ENCODE data around the gene ST7L. TPM values are rescaled to one million over a fixed set of nuclear protein-coding genes. Genes with fewer than 3 reads are reported as not detected.

Gene ST7L
- total RNA-seq, 3 donors from 2014 or later (not counting 1 experiment from before 2014, with no cell fraction given), result 23.5 to 32.3 (median 30.1) TPM

- no peaks in the 10 kb centered on the region for H3K4me1 Mint-ChIP-seq
- H3K27me3 Mint-ChIP-seq (ENCODE audit: low read depth in 2 of 2), result peaks cover 14 to 18% of the 10 kb centered on the region in 2 donors
- H3K4me3 Mint-ChIP-seq, result no peak overlapping the region
- H3K36me3 ChIP-seq (ENCODE audit: control insufficient read depth, insufficient read depth, low read length), result no peaks in the 10 kb centered on the region
- H3K27me3 ChIP-seq (ENCODE audit: control insufficient read depth, insufficient read depth, low read length), result no peaks in the 10 kb centered on the region
- intact Hi-C loops (cut with micrococcal nuclease), result no loop called here
- no peak overlapping the region for H3K4me3 ChIP-seq (ENCODE audit: low read length)
- WGBS (ENCODE audit: insufficient coverage), result 93% methylated on average over 12 of the region's 12 CpGs
- H3K36me3 Mint-ChIP-seq, result no peaks in the 10 kb centered on the region
- no peak for TF ChIP-seq CTCF (IDR thresholded peaks at IDR 0.05)
- ATAC-seq, result no peak
- DNase-seq, result no peak
- H3K27ac ChIP-seq (ENCODE audit: low read length), result no peak overlapping the region
- H3K9me3 ChIP-seq (ENCODE audit: control insufficient read depth, insufficient read depth, low read length), result no peaks in the 10 kb centered on the region
- H3K27ac Mint-ChIP-seq, result no peak overlapping the region
- no peaks in the 10 kb centered on the region for H3K4me1 ChIP-seq (ENCODE audit: control insufficient read depth, insufficient read depth, low read length)
- no peaks in the 10 kb centered on the region for H3K9me3 Mint-ChIP-seq
Observed at GRCh38 chr1:112514901-112515300, 104.0 kb downstream of the ST7L start.

- Mint-ChIP-seq H3K27ac (no peak overlapping the region), H3K4me1 (peaks cover 0 to 3% of the 10 kb centered on the region in 2 donors), H3K9me3 (no peaks in the 10 kb centered on the region), H3K27me3 (ENCODE audit: low read depth in 2 of 2) (peaks cover 15 to 20% of the 10 kb centered on the region in 2 donors), H3K4me3 (no peak overlapping the region), H3K36me3 (no peaks in the 10 kb centered on the region)
- Histone ChIP-seq H3K9me3 (ENCODE audit: control insufficient read depth, insufficient read depth, low read length) (no peaks in the 10 kb centered on the region), H3K27ac (ENCODE audit: low read length) (no peak overlapping the region), H3K4me1 (ENCODE audit: control insufficient read depth, insufficient read depth, low read length) (peaks cover 6% of the 10 kb centered on the region), H3K36me3 (ENCODE audit: control insufficient read depth, insufficient read depth, low read length) (no peaks in the 10 kb centered on the region), H3K4me3 (ENCODE audit: low read length) (no peak overlapping the region), H3K27me3 (ENCODE audit: control insufficient read depth, insufficient read depth, low read length) (peaks cover 2% of the 10 kb centered on the region)
- no peak for DNase-seq
- no peak for TF ChIP-seq CTCF (IDR thresholded peaks at IDR 0.05)
- intact Hi-C loops (cut with micrococcal nuclease), result no loop called here
- ATAC-seq, result no peak
- WGBS (ENCODE audit: insufficient coverage), result 87% methylated on average over 7 of the region's 9 CpGs
Observed at GRCh38 chr1:112513112-112513870, 105.7 kb downstream of the ST7L start.

GRCh38 chr1:112511897-112512296 lies 107.0 kb downstream of the ST7L start:
- Mint-ChIP-seq H3K27me3 (ENCODE audit: low read depth in 2 of 2) (peaks cover 23 to 26% of the 10 kb centered on the region in 2 donors), H3K4me3 (no peak overlapping the region), H3K9me3 (no peaks in the 10 kb centered on the region), H3K4me1 (peaks cover 0 to 8% of the 10 kb centered on the region in 2 donors), H3K36me3 (no peaks in the 10 kb centered on the region), H3K27ac (no peak overlapping the region)
- H3K36me3 ChIP-seq (ENCODE audit: control insufficient read depth, insufficient read depth, low read length), result no peaks in the 10 kb centered on the region
- intact Hi-C loops (cut with micrococcal nuclease), result no loop called here
- no peaks in the 10 kb centered on the region for H3K9me3 ChIP-seq (ENCODE audit: control insufficient read depth, insufficient read depth, low read length)
- WGBS (ENCODE audit: insufficient coverage), result 80% methylated on average over 1 of the region's 2 CpGs
- peaks cover 16% of the 10 kb centered on the region for H3K4me1 ChIP-seq (ENCODE audit: control insufficient read depth, insufficient read depth, low read length)
- H3K27ac ChIP-seq (ENCODE audit: low read length), result no peak overlapping the region
- ATAC-seq, result no peak
- no peak overlapping the region for H3K4me3 ChIP-seq (ENCODE audit: low read length)
- DNase-seq, result no peak
- H3K27me3 ChIP-seq (ENCODE audit: control insufficient read depth, insufficient read depth, low read length), result peaks cover 13% of the 10 kb centered on the region
- no peak for TF ChIP-seq CTCF (IDR thresholded peaks at IDR 0.05)

- peaks cover 20 to 29% of the 10 kb centered on the region in 2 donors for H3K27me3 Mint-ChIP-seq (ENCODE audit: low read depth in 2 of 2)
- H3K36me3 Mint-ChIP-seq, result no peaks in the 10 kb centered on the region
- peak overlapping the region; percentile 78 for H3K4me3 Mint-ChIP-seq
- H3K27ac Mint-ChIP-seq, result no peak overlapping the region
- WGBS (ENCODE audit: insufficient coverage), result 82% methylated on average over 6 of the region's 7 CpGs
- no peak overlapping the region for H3K4me3 ChIP-seq (ENCODE audit: low read length)
- peaks cover 13% of the 10 kb centered on the region for H3K27me3 ChIP-seq (ENCODE audit: control insufficient read depth, insufficient read depth, low read length)
- intact Hi-C loops (cut with micrococcal nuclease), result no loop called here
- ATAC-seq (no peak), DNase-seq (no peak)
- H3K27ac ChIP-seq (ENCODE audit: low read length), result no peak overlapping the region
- H3K4me1 Mint-ChIP-seq, result peaks cover 0 to 8% of the 10 kb centered on the region in 2 donors
- no peaks in the 10 kb centered on the region for H3K9me3 ChIP-seq (ENCODE audit: control insufficient read depth, insufficient read depth, low read length)
- H3K9me3 Mint-ChIP-seq, result no peaks in the 10 kb centered on the region
- no peak for TF ChIP-seq CTCF (IDR thresholded peaks at IDR 0.05)
- H3K4me1 ChIP-seq (ENCODE audit: control insufficient read depth, insufficient read depth, low read length), result peaks cover 16% of the 10 kb centered on the region
- no peaks in the 10 kb centered on the region for H3K36me3 ChIP-seq (ENCODE audit: control insufficient read depth, insufficient read depth, low read length)
Observed at GRCh38 chr1:112510340-112510739, 108.6 kb downstream of the ST7L start.

All from natural killer cell (primary cell).